Keratinocyte (primary cell): Measurements from ENCODE around the gene DDX60.

Experiments used
- EZH2 ChIP-seq: IDR thresholded peaks from one replicate; pipeline ENCODE4 v1.6.1; 2012; ENCODE audit warnings: inconsistent platforms, mild to moderate bottlenecking, low read length, moderate library complexity
- TF ChIP-seq, protein P1 (sequence below), 3 experiments: IDR thresholded peaks in 1 of 3; conservative IDR thresholded peaks in 1 of 3; optimal IDR thresholded peaks in 1 of 3; 2 replicates in 2 of 3; 3 replicates in 1 of 3; pipeline versions ENCODE3 to v1.5.1; 2011; ENCODE audit warnings: low read length in 3 of 3, mild to moderate bottlenecking in 3 of 3, moderate library complexity in 2 of 3, control low read depth in 1 of 3, inconsistent platforms in 1 of 3; ENCODE audit not compliant: insufficient read depth in 2 of 3; ENCODE audit errors: extremely low read depth in 1 of 3

DNA sequence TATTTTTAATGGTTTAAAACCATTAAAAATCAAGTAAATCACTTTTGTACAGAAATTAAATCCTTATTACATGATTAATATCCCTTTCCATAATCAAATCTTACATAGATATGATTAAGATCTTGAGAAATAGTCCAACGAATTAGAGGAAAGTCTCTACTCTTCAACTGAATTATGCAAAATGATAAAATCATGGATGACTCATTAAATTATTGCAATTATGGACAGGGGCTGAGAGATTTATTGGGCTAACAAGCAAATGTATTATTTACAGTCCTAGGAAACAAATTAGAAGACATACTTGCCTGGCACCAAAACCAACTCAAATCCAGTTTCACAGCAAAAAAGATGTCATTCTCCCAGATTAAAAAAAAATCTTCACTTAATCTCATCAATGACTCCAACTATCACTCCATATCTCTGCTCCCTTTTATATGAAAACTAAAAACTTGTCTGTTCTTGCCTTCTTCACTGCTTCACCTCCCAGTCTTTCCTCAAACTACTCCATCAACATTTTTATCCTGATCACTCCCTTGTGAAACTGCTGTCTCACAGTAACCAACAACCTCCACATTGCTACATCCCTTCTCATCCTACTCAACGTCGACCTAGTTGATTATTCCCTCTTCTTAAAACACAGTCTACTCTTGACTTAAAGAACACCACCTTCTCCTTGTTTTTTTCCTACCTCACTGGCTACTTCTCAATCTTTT is 18.4 kb upstream of the DDX60 start:
- TF ChIP-seq, protein P1, sequence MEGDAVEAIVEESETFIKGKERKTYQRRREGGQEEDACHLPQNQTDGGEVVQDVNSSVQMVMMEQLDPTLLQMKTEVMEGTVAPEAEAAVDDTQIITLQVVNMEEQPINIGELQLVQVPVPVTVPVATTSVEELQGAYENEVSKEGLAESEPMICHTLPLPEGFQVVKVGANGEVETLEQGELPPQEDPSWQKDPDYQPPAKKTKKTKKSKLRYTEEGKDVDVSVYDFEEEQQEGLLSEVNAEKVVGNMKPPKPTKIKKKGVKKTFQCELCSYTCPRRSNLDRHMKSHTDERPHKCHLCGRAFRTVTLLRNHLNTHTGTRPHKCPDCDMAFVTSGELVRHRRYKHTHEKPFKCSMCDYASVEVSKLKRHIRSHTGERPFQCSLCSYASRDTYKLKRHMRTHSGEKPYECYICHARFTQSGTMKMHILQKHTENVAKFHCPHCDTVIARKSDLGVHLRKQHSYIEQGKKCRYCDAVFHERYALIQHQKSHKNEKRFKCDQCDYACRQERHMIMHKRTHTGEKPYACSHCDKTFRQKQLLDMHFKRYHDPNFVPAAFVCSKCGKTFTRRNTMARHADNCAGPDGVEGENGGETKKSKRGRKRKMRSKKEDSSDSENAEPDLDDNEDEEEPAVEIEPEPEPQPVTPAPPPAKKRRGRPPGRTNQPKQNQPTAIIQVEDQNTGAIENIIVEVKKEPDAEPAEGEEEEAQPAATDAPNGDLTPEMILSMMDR (optimal IDR thresholded peaks at IDR 0.05 in 1 of 3, IDR thresholded peaks at IDR 0.05 in 1 of 3, conservative IDR thresholded peaks at IDR 0.05 in 1 of 3; ENCODE audit: extremely low read depth in 1 of 3, insufficient read depth in 2 of 3, low read length in 3 of 3) = no peak
- no peak for TF ChIP-seq EZH2
